Measurements from ENCODE around the gene LBH. TPM values are rescaled to one million over a fixed set of nuclear protein-coding genes. Genes with fewer than 3 reads are reported as not detected.

The LBH gene
- total RNA-seq, 1 donor from 2014 or later, result 18.7 TPM

Other genes starting within 250 kb of the LBH start
- 84.2 and 113 TPM in 2 replicates for gene YPEL5, start 84.5 kb upstream of the LBH start, total RNA-seq
- 8.7 and 11.5 TPM in 2 replicates for gene LCLAT1, start 215.7 kb downstream of the LBH start, total RNA-seq